ENCODE results near the gene NEURL1B. TPM values are rescaled to one million over a fixed set of nuclear protein-coding genes. Genes with fewer than 3 reads are reported as not detected.

NEURL1B gene
- total RNA-seq, 1 experiment from 2014 or later = 2.8 TPM

- CTCF ChIA-PET = no interaction called here
- H3K4me3 Mint-ChIP-seq (ENCODE audit: low read depth, unreplicated experiment) = no peak overlapping the region
- no peaks in the 10 kb centered on the region for H3K36me3 Mint-ChIP-seq (ENCODE audit: insufficient read depth, unreplicated experiment)
- no peak for TF ChIP-seq CTCF (IDR thresholded peaks at IDR 0.05; ENCODE audit: unreplicated experiment)
- peaks cover 8% of the 10 kb centered on the region for H3K4me1 Mint-ChIP-seq (ENCODE audit: low read depth, unreplicated experiment)
- H3K27me3 Mint-ChIP-seq (ENCODE audit: unreplicated experiment) = peaks cover 65% of the 10 kb centered on the region
- intact Hi-C loops (cut with micrococcal nuclease; ENCODE audit: unreplicated experiment) = no loop called here
- no peaks in the 10 kb centered on the region for H3K9me3 Mint-ChIP-seq (ENCODE audit: low read depth, unreplicated experiment)
- BruUV-seq (replicated peaks) = no TSS peak
- no peak overlapping the region for H3K27ac Mint-ChIP-seq (ENCODE audit: unreplicated experiment)
- DNase-seq = no peak
These were observed 3.9 kb upstream of the NEURL1B start for GRCh38 chr5:172637110-172637580.

GRCh38 chr5:172637740-172638139, 3.3 kb upstream of the NEURL1B start:
- no peaks in the 10 kb centered on the region for H3K36me3 Mint-ChIP-seq (ENCODE audit: insufficient read depth, unreplicated experiment)
- no peak for DNase-seq
- no peaks in the 10 kb centered on the region for H3K9me3 Mint-ChIP-seq (ENCODE audit: low read depth, unreplicated experiment)
- no peak for TF ChIP-seq CTCF (IDR thresholded peaks at IDR 0.05; ENCODE audit: unreplicated experiment)
- no TSS peak for BruUV-seq (replicated peaks)
- CTCF ChIA-PET = no interaction called here
- no peak overlapping the region for H3K27ac Mint-ChIP-seq (ENCODE audit: unreplicated experiment)
- peaks cover 65% of the 10 kb centered on the region for H3K27me3 Mint-ChIP-seq (ENCODE audit: unreplicated experiment)
- no peak overlapping the region for H3K4me3 Mint-ChIP-seq (ENCODE audit: low read depth, unreplicated experiment)
- H3K4me1 Mint-ChIP-seq (ENCODE audit: low read depth, unreplicated experiment) = peaks cover 8% of the 10 kb centered on the region
- intact Hi-C loops (cut with micrococcal nuclease; ENCODE audit: unreplicated experiment) = no loop called here

- H3K4me3 Mint-ChIP-seq (ENCODE audit: low read depth, unreplicated experiment) = no peak overlapping the region
- CTCF ChIA-PET = no interaction called here
- no peaks in the 10 kb centered on the region for H3K9me3 Mint-ChIP-seq (ENCODE audit: low read depth, unreplicated experiment)
- TF ChIP-seq CTCF (IDR thresholded peaks at IDR 0.05; ENCODE audit: unreplicated experiment) = no peak
- intact Hi-C loops (cut with micrococcal nuclease; ENCODE audit: unreplicated experiment) = no loop called here
- no peak for DNase-seq
- H3K4me1 Mint-ChIP-seq (ENCODE audit: low read depth, unreplicated experiment) = peaks cover 8% of the 10 kb centered on the region
- BruUV-seq (replicated peaks) = no TSS peak
- peaks cover 65% of the 10 kb centered on the region for H3K27me3 Mint-ChIP-seq (ENCODE audit: unreplicated experiment)
- H3K27ac Mint-ChIP-seq (ENCODE audit: unreplicated experiment) = no peak overlapping the region
- H3K36me3 Mint-ChIP-seq (ENCODE audit: insufficient read depth, unreplicated experiment) = no peaks in the 10 kb centered on the region
These were observed 2.8 kb upstream of the NEURL1B start for GRCh38 chr5:172638209-172638768.

- Mint-ChIP-seq H3K4me3 (ENCODE audit: low read depth, unreplicated experiment) (peak overlapping the region; percentile 56), H3K27me3 (ENCODE audit: unreplicated experiment) (peaks cover 75% of the 10 kb centered on the region), H3K36me3 (ENCODE audit: insufficient read depth, unreplicated experiment) (no peaks in the 10 kb centered on the region), H3K27ac (ENCODE audit: unreplicated experiment) (no peak overlapping the region), H3K9me3 (ENCODE audit: low read depth, unreplicated experiment) (no peaks in the 10 kb centered on the region), H3K4me1 (ENCODE audit: low read depth, unreplicated experiment) (peaks cover 8% of the 10 kb centered on the region)
- intact Hi-C loops (cut with micrococcal nuclease; ENCODE audit: unreplicated experiment) = no loop called here
- CTCF ChIA-PET = interaction anchor here (0.6 kb wide), 1 partner anchor 729 kb away, joined by 10 read pairs; no protein-coding TSS in a partner anchor
- DNase-seq = no peak
- BruUV-seq (replicated peaks) = no TSS peak
- no peak for TF ChIP-seq CTCF (IDR thresholded peaks at IDR 0.05; ENCODE audit: unreplicated experiment)
These were observed 924 bp upstream of the NEURL1B start for GRCh38 chr5:172640139-172640538.

Measured in Calu3 (cell line).